ENCODE data around the gene PGLYRP1. TPM values are rescaled to one million over a fixed set of nuclear protein-coding genes. Genes with fewer than 3 reads are reported as not detected.
A peak's percentile ranks its signal among the peaks of the same experiment; 100 is the strongest.

The PGLYRP1 gene
- total and polyA plus RNA-seq, 4 donors = 0.25 to 13.9 (median 0.76) TPM

DNA sequence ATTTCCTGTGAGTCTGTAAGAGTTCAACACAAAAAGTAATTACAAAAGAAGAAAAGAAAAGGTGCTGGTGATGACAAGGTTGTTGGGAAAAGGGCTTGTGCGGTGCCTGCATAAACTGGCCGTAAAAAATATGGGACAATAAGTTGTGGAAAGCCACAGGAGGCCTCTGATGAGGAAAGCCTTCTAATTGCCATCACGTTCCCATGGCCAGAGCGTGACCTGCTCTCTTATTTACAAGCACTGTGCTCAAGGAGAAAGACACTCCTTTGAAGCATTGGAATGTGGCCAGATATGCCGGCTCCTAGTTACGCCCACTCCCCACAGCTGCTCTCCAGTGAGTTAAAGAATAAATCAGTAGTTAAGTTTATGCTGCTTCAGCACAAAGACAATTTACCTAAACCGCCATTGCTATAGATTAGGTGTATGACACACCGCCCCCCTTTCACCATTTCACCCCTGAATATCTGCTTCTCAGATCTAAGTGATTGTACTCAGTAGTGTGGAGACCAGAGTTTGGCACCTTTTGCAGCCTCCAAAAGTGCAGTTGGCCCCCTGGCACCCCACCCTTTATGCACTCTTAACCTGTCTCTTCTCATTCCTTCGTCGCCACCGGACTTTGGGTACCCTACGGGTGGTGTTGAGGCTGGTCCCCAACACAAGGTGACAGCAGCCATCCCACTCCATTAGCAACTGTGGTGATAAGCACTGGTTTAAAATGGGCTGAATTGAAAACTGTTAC is 8.1 kb upstream of the PGLYRP1 start:
- Histone ChIP-seq H3K9me3 (ENCODE audit: control insufficient read depth in 4 of 4, low read length in 3 of 4) (no peaks in the 10 kb centered on the region), H3K27ac (ENCODE audit: low read depth in 1 of 2, low read length in 2 of 2) (no peak overlapping the region), H3K27me3 (ENCODE audit: control insufficient read depth in 4 of 4, insufficient read depth in 4 of 4, low read length in 3 of 4) (no peaks in the 10 kb centered on the region), H3K4me3 (ENCODE audit: low read depth in 1 of 3, low read length in 3 of 3) (no peak overlapping the region), H3K4me1 (ENCODE audit: control insufficient read depth in 4 of 4, insufficient read depth in 4 of 4, low read length in 3 of 4) (peaks cover 0 to 3% (median under 1%) of the 10 kb centered on the region in 4 donors), H3K9ac (ENCODE audit: low read depth in 1 of 2, low read length in 2 of 2) (no peak overlapping the region), H3K36me3 (ENCODE audit: control insufficient read depth in 4 of 4, insufficient read depth in 3 of 4, low read depth in 1 of 4, low read length in 3 of 4) (no peaks in the 10 kb centered on the region)
- DNase-seq (ENCODE audit: low spot score) = no peak
- WGBS = 72% methylated on average over 12 of the region's 12 CpGs
- TF ChIP-seq GABPA (IDR thresholded peaks at IDR 0.05 in 1 of 2, conservative IDR thresholded peaks at IDR 0.05 in 1 of 2) (no peak), RAD21 (IDR thresholded peaks at IDR 0.05) (no peak)

DNA sequence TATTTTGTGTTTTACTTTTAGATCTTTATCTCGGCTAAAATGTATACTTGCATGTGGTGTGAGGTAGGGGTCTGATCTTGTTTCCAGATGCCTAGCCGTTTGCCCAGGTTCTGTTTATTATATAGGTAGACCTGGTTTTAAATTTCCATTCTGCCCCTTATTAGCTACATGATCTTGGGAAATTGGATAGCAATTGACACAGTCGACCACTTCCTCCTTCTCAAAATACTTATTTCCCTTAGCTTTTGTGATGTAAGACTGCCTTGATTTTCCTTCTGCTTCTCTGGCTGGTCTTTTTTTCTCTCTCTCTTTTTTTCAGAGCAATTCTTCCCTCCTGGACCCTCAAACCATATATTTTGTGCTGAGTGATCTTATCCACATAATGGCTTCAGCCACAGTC is 3.0 kb upstream of the PGLYRP1 start:
- Histone ChIP-seq H3K27ac (ENCODE audit: low read depth in 1 of 2, low read length in 2 of 2) (no peak overlapping the region), H3K4me1 (ENCODE audit: control insufficient read depth in 4 of 4, insufficient read depth in 4 of 4, low read length in 3 of 4) (peaks cover 0 to 3% (median under 1%) of the 10 kb centered on the region in 4 donors), H3K27me3 (ENCODE audit: control insufficient read depth in 4 of 4, insufficient read depth in 4 of 4, low read length in 3 of 4) (no peaks in the 10 kb centered on the region), H3K9ac (ENCODE audit: low read depth in 1 of 2, low read length in 2 of 2) (no peak overlapping the region), H3K36me3 (ENCODE audit: control insufficient read depth in 4 of 4, insufficient read depth in 3 of 4, low read depth in 1 of 4, low read length in 3 of 4) (no peaks in the 10 kb centered on the region), H3K4me3 (ENCODE audit: low read depth in 1 of 3, low read length in 3 of 3) (no peak overlapping the region), H3K9me3 (ENCODE audit: control insufficient read depth in 4 of 4, low read length in 3 of 4) (no peaks in the 10 kb centered on the region)
- DNase-seq (ENCODE audit: low spot score) = no peak
- WGBS = 80% methylated on average over 3 of the region's 3 CpGs
- no peak for TF ChIP-seq NR2F2 (IDR thresholded peaks at IDR 0.05)

DNA sequence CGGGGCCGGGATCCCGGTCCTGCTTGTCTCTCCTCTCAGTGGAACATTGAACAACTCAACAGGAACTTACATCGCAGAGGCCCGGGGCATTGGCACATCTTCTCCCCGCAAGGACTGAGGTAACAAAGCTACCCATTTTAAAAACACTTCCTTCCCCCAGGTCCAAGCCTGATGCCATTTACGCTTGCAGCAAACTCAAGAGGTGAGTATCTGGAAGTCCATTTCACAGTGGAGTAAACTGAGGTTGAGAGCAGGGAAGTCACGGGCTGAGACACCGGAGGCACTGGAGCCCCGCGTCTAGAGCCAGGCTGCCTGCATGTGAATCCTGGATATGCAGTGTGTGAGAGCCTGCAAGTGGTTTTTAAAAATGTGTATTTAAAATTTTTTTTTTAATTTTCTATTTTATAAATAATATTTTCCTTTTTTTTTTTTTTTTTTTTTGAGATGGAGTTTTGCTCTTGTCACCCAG is 492 bp upstream of the PGLYRP1 start:
- TF ChIP-seq JUND (IDR thresholded peaks at IDR 0.05) = no peak
- Histone ChIP-seq H3K4me1 (ENCODE audit: control insufficient read depth in 4 of 4, insufficient read depth in 4 of 4, low read length in 3 of 4) (no peaks in the 10 kb centered on the region), H3K36me3 (ENCODE audit: control insufficient read depth in 4 of 4, insufficient read depth in 3 of 4, low read depth in 1 of 4, low read length in 3 of 4) (peaks cover 0 to 2% (median 0%) of the 10 kb centered on the region in 4 donors), H3K9me3 (ENCODE audit: control insufficient read depth in 4 of 4, low read length in 3 of 4) (no peaks in the 10 kb centered on the region), H3K9ac (ENCODE audit: low read depth in 1 of 2, low read length in 2 of 2) (no peak overlapping the region), H3K4me3 (ENCODE audit: low read depth in 1 of 3, low read length in 3 of 3) (no peak overlapping the region), H3K27me3 (ENCODE audit: control insufficient read depth in 4 of 4, insufficient read depth in 4 of 4, low read length in 3 of 4) (no peaks in the 10 kb centered on the region), H3K27ac (ENCODE audit: low read depth in 1 of 2, low read length in 2 of 2) (no peak overlapping the region)
- 65% methylated on average over 11 of the region's 11 CpGs for WGBS
- no peak for DNase-seq (ENCODE audit: low spot score)

DNA sequence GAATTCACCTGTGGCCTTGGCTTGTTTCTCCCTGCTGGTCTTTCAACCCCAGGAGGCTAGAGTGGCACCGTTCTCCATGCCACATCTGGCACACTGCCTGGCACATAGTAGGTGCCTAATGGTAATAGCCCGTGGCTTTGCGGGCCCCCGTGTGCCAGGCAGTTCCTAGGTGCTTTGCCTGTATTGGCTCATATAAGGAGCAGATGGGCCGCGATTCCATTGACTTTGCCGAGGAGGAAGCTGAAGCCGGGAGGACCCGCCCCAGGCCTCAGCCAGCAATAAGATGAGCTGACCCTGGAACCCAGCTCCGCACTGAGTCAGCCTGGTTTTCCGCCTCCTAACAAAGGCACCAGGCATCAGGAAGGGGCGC is 807 bp downstream of the PGLYRP1 start:
- no peaks in the 10 kb centered on the region for H3K27me3 ChIP-seq (ENCODE audit: control insufficient read depth in 4 of 4, insufficient read depth in 4 of 4, low read length in 3 of 4)
- TF ChIP-seq, protein P1, sequence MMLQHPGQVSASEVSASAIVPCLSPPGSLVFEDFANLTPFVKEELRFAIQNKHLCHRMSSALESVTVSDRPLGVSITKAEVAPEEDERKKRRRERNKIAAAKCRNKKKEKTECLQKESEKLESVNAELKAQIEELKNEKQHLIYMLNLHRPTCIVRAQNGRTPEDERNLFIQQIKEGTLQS (IDR thresholded peaks at IDR 0.05) = no peak
- TF ChIP-seq YY1 (IDR thresholded peaks at IDR 0.05) (no peak), NR2F2 (IDR thresholded peaks at IDR 0.05) (no peak), FOXA2 (IDR thresholded peaks at IDR 0.05) (no peak), TAF1 (conservative IDR thresholded peaks at IDR 0.05) (no peak), HNF4G (IDR thresholded peaks at IDR 0.05) (no peak), JUND (IDR thresholded peaks at IDR 0.05) (no peak), EGR1 (IDR thresholded peaks at IDR 0.05; ENCODE audit: low read depth in 2 of 2) (no peak), SP1 (IDR thresholded peaks at IDR 0.05) (no peak), FOXA1 (IDR thresholded peaks at IDR 0.05) (no peak), RXRA (IDR thresholded peaks at IDR 0.05) (no peak)
- TF ChIP-seq, protein P2, sequence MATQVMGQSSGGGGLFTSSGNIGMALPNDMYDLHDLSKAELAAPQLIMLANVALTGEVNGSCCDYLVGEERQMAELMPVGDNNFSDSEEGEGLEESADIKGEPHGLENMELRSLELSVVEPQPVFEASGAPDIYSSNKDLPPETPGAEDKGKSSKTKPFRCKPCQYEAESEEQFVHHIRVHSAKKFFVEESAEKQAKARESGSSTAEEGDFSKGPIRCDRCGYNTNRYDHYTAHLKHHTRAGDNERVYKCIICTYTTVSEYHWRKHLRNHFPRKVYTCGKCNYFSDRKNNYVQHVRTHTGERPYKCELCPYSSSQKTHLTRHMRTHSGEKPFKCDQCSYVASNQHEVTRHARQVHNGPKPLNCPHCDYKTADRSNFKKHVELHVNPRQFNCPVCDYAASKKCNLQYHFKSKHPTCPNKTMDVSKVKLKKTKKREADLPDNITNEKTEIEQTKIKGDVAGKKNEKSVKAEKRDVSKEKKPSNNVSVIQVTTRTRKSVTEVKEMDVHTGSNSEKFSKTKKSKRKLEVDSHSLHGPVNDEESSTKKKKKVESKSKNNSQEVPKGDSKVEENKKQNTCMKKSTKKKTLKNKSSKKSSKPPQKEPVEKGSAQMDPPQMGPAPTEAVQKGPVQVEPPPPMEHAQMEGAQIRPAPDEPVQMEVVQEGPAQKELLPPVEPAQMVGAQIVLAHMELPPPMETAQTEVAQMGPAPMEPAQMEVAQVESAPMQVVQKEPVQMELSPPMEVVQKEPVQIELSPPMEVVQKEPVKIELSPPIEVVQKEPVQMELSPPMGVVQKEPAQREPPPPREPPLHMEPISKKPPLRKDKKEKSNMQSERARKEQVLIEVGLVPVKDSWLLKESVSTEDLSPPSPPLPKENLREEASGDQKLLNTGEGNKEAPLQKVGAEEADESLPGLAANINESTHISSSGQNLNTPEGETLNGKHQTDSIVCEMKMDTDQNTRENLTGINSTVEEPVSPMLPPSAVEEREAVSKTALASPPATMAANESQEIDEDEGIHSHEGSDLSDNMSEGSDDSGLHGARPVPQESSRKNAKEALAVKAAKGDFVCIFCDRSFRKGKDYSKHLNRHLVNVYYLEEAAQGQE (IDR thresholded peaks at IDR 0.05) = no peak
- TF ChIP-seq, protein P3, sequence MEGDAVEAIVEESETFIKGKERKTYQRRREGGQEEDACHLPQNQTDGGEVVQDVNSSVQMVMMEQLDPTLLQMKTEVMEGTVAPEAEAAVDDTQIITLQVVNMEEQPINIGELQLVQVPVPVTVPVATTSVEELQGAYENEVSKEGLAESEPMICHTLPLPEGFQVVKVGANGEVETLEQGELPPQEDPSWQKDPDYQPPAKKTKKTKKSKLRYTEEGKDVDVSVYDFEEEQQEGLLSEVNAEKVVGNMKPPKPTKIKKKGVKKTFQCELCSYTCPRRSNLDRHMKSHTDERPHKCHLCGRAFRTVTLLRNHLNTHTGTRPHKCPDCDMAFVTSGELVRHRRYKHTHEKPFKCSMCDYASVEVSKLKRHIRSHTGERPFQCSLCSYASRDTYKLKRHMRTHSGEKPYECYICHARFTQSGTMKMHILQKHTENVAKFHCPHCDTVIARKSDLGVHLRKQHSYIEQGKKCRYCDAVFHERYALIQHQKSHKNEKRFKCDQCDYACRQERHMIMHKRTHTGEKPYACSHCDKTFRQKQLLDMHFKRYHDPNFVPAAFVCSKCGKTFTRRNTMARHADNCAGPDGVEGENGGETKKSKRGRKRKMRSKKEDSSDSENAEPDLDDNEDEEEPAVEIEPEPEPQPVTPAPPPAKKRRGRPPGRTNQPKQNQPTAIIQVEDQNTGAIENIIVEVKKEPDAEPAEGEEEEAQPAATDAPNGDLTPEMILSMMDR (IDR thresholded peaks at IDR 0.05; ENCODE audit: low read depth, low read length, missing input control) = no peak
- TF ChIP-seq, protein P4, sequence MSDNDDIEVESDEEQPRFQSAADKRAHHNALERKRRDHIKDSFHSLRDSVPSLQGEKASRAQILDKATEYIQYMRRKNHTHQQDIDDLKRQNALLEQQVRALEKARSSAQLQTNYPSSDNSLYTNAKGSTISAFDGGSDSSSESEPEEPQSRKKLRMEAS (IDR thresholded peaks at IDR 0.05) = no peak
- H3K4me3 ChIP-seq (ENCODE audit: low read depth in 1 of 3, low read length in 3 of 3) = no peak overlapping the region
- H3K36me3 ChIP-seq (ENCODE audit: control insufficient read depth in 4 of 4, insufficient read depth in 3 of 4, low read depth in 1 of 4, low read length in 3 of 4) = peaks cover 0 to 5% (median 0%) of the 10 kb centered on the region in 4 donors
- H3K9ac ChIP-seq (ENCODE audit: low read depth in 1 of 2, low read length in 2 of 2) = no peak overlapping the region
- peaks cover 0 to under 1% (median 0%) of the 10 kb centered on the region in 4 donors for H3K4me1 ChIP-seq (ENCODE audit: control insufficient read depth in 4 of 4, insufficient read depth in 4 of 4, low read length in 3 of 4)
- 53% methylated on average over 12 of the region's 12 CpGs for WGBS
- H3K9me3 ChIP-seq (ENCODE audit: control insufficient read depth in 4 of 4, low read length in 3 of 4) = no peaks in the 10 kb centered on the region
- H3K27ac ChIP-seq (ENCODE audit: low read depth in 1 of 2, low read length in 2 of 2) = peak overlapping the region in 1 of 2 donors; percentile 21
- no peak for DNase-seq (ENCODE audit: low spot score)

Data from liver (tissue), 9 donors.